ENCODE data around the gene ESPNL.
A peak's percentile ranks its signal among the peaks of the same experiment; 100 is the strongest.
"Not testable (repeated sequence)": the region's sequence is repeated elsewhere in the genome, so short reads cannot be mapped to it uniquely, and the experiment has no call there.

The ESPNL gene, protein sequence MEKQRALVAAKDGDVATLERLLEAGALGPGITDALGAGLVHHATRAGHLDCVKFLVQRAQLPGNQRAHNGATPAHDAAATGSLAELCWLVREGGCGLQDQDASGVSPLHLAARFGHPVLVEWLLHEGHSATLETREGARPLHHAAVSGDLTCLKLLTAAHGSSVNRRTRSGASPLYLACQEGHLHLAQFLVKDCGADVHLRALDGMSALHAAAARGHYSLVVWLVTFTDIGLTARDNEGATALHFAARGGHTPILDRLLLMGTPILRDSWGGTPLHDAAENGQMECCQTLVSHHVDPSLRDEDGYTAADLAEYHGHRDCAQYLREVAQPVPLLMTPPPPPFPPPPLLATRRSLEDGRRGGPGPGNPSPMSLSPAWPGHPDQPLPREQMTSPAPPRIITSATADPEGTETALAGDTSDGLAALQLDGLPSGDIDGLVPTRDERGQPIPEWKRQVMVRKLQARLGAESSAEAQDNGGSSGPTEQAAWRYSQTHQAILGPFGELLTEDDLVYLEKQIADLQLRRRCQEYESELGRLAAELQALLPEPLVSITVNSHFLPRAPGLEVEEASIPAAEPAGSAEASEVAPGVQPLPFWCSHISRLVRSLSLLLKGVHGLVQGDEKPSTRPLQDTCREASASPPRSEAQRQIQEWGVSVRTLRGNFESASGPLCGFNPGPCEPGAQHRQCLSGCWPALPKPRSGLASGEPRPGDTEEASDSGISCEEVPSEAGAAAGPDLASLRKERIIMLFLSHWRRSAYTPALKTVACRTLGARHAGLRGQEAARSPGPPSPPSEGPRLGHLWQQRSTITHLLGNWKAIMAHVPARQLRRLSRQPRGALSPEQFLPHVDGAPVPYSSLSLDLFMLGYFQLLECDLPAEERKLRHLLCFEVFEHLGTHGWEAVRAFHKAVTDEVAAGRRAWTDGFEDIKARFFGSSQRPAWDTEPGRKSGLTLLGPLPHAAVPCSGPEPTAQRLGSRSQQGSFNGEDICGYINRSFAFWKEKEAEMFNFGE

DNA sequence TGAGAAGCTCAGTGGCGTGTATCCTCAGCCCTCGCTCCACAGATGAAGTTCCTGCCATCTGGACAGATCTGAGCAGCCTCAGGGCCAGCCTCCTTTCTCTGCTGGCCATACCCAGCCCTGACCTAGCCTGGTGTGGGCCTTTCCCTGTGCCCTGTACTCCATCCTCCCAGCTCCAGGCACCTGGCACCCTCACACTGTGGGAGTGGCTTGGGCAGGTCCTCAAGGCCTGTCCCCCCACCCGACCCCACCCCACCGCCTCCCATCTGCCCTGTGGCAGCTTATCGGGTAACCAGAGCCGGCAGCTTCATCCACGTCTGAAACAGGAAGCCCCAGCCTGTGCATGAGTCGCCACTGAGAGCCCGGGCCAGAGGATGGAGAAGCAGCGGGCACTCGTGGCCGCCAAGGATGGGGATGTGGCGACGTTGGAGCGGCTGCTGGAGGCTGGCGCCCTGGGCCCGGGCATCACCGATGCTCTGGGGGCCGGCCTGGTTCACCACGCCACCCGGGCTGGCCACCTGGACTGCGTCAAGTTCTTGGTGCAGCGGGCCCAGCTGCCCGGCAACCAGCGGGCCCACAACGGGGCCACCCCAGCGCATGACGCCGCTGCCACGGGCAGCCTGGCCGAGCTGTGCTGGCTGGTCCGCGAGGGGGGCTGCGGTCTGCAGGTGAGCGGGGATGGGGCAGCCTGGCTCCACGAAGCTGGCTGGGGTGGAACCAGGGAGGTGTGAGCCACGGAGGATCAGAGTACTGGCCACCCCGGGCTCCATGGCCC lies at the start of gene ESPNL:
Gene ESPNL, plus strand, starts transcription at position 292 of the 772 bp plus-strand sequence. Its CDS starts 80 bp downstream, at position 372.
- peak; percentile 41 for DNase-seq

DNA sequence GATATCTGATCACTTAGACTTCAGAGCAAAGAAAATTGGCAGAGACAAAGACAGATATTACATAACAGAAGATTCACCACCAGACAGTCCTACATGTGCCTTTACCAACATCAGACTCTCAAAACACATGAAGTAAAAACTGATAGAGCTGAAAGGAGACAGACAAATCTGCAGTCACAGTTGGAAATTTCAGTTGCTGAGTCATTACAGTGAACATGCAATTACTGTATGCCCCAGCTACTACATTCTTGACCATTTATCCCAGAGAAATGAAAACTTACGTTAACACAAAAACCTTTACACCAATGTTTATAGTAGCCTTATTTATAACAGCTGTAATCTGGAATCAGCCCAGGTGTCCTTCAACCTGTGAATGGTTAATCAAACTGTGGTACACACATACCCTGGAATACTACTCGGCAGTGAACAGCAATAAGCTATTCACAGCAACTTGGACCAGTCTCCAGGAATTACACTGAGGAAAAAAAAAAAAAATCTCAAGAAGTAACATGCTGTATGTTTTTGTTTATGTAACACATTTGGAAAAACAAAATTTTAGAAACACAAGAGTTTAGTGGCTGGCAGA lies 46.9 kb upstream of the ESPNL start:
- no peak for DNase-seq

DNA sequence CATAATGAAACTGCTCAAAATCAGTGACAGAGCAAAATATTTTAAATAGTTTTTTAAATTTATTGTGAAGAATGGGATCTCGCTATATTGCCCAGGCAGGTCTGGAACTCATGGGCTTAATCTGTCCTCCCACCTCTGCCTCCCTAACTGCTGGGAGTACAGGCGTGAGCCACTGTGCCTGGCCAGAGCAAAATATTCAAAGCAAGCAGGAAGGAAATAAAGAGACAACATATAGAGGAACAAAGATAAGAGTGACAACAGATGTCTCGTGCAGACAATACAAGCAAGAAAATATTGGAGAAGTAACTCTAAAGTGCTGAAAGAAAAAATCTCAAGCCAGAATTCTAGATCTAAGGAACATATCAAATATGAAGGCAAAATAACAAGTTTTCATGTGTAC lies 44.3 kb upstream of the ESPNL start:
- DNase-seq, result no peak

DNA sequence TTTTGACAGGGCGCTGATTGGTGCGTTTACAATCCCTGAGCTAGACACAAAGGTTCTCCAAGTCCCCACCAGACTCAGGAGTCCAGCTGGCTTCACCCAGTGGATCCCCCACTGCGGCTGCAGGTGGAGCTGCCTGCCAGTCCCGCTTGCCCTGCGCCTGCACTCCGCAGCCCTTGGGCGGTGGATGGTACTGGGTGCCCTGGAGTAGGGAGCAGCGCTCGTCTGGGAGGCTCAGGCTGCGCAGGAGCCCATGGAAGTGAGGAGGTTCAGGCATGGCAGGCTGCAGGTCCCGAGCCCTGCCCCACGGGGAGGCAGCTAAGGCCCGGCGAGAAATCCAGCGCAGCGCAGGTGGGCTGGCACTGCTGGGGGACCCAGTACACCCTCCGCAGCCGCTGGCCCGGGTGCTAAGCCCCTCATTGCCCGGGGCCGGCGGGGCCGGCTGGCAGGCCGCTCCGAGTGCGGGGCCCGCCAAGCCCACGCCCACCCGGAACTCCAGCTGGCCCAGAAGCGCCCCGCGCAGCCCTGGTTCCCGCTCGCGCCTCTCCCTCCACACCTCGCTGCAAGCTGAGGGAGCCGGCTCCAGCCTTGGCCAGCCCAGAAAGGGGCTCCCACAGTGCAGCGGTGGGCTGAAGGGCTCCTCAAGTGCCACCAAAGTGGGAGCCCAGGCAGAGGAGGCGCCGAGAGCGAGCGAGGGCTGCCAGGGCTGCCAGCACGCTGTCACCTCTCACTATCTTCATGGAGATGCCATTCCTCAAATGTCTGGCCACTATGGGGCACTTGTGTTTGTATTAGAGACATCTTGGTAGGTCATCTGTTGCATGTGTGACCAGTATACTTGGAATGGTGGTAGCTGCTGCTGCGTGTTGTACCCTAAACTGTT lies 42.2 kb upstream of the ESPNL start:
- not testable (repeated sequence) for DNase-seq

DNA sequence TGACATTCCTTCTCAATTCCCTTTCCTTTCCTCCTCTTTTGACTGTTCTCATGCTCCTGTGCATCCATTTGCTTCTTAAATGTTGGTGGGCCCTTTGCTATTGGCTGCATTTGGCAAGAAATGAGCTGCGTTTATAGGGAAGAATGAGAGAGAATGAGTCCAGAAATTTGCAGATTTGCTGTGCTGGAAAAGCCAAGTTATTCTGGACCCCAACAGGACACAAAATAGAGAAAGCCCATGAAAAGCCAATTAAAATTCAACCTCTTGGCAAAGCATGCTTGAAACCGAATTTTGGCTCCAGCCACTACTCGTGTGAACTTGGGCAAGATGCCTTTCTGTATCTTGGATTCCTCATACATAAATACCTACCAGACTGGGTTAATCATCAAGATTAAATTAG lies 40.6 kb upstream of the ESPNL start:
- DNase-seq, result no peak

DNA sequence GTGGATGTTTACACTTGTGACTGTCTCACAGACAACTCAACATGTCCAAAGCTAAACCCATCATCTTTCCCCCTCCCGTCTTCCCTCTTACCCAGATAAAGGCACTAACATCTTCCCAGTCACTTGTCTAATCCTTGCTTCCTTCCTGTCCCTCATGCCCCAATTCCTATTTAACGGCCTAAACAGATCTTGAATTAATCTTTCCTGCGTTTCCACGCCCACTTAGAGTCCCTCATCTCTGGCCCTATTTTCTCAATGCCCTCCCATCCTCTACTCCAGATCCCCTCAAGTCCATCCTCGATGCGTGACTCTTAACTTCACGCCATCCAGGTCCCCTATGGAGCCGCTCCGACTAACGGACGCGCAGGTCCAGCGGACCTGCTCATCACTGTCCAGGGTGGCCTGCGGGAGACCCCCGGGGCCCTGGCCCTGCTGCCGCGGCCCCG lies 40.0 kb upstream of the ESPNL start:
- DNase-seq, result no peak

DNA sequence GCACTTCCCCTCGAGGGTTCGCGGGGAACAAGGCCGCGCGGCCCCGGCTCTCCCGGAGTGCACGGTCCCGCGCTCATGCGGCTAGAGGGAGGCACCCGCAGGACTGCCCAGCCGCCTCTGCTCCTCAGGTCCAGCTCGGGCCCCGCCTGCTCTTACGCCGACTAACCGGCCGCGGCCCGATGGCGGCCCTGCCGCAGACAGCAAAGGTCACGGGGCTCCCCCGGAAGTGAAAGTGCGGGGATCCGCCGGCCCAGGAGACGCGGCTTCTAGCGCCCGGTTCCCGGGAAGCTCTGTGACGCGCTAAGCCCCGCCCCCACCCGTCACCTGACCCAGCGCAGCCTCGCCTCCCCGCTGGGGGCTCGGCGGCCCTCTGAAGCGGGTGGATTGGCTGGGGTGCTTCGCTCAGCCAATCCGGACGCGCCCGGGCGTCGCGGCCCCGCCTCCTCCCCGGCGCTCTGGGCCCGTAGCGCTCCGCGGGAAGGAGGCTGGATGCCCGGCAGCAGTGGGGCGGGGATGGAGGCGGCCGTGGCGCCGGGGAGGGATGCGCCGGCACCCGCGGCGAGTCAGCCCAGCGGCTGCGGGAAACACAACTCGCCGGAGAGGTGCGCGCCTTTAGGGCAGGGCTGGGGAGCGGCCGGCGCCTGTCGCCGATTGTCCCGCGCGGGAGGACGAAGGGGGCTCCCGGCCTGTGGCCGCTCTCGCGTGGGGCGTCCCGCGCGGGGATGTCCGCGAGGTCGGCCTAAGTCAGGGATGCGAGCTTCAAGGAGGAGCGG lies 39.4 kb upstream of the ESPNL start, which contains the start of gene SCLY:
Gene SCLY, plus strand, starts transcription at position 460 of the 773 bp plus-strand sequence. Its CDS starts 54 bp downstream, at position 514.
- peak; percentile 56 for DNase-seq

DNA sequence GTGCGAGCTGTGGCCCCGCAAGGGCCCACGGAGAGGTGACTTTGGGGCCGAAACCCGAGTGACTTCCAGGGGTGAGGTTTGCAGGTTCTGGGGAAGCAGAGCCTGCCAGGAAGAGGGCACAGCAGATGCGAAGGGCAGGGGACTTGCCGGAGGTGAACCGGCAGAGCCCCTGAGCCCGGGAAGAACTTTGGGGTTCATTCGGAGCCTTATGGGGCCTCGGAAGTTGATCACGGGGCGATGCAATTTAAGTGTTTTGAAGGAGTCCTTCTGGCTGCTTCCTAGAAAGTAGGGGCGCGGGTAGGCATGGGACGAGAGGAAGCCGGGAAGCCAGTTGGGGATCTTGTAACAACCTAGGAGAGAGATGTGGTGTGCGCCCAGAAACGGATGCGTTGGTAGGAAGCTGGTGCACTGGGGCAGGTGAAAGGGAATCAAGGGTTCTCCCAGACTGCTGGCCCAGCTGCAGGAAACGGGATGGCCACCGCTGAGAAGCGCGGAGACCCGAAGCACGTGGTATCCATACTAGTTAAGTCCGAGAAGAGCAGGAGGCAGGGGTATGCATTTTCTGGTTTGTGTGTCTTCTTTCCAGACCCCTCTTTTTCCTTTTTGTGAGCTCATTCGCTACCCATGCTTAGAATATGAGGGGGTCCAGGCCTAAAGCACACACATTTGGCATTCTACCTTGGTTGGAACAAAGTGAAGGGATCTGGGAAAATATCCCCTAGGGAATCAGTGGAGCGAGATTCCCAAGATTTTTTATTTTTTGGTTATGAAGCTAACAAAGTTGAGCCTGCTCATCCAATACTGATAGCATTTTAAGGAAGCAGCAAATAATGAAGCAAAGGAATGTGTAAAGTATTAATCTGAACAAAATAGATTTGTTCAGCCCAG lies 38.6 kb upstream of the ESPNL start:
- DNase-seq, result no peak

DNA sequence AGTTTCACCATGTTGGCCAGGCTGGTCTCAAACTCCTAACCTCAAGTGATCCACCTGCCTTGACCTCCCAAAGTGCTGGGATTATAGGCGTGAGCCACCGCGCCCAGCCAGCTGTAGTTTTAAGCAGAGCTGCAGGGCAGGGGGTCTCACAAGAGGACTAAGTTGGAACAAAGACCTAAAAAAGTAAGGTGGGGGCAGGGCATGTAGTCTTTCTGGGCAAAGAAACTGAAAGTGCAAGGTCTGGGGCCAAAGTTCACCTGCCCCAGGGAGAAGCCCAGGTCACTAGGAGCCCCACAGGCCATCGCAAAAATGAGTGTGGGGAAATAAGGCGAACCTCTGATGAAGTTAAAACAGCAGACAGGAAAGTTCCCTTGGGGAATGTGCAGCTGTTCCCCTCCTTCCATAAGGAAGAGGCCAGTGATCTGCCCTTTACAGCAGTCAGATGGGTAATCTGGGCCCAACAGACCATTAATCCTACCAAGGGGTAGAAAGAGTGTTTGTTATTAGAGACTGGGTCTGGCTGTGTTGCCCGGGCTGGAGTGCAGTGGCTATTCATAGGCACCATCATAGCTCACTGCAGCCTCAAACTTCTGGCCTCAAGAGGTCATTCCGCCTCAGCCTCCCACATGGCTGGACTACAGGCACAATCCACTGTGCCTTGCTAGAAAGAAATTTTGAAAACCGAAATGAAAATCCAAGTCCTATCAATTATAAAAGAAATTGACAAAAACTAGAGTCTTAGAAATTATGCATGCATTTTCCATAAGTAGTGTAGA lies 36.5 kb upstream of the ESPNL start:
- no peak for DNase-seq

DNA sequence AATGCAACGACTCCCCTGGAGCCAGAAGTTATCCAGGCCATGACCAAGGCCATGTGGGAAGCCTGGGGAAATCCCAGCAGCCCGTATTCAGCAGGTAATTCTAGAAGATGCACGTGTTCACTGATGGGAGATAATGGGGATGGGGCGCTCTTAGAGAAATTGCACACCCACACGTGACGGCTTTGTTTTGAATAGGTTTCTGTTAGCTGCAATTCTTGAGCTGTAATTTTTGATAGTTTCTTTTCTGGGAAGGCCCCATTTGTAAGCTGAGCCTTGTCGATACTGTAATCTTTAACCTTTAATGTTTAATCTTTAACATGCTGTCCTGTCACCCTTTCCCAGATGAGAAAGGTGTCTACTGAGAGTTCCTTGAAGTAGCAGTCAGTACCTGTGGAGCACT lies 35.8 kb upstream of the ESPNL start:
- DNase-seq, result no peak

DNA sequence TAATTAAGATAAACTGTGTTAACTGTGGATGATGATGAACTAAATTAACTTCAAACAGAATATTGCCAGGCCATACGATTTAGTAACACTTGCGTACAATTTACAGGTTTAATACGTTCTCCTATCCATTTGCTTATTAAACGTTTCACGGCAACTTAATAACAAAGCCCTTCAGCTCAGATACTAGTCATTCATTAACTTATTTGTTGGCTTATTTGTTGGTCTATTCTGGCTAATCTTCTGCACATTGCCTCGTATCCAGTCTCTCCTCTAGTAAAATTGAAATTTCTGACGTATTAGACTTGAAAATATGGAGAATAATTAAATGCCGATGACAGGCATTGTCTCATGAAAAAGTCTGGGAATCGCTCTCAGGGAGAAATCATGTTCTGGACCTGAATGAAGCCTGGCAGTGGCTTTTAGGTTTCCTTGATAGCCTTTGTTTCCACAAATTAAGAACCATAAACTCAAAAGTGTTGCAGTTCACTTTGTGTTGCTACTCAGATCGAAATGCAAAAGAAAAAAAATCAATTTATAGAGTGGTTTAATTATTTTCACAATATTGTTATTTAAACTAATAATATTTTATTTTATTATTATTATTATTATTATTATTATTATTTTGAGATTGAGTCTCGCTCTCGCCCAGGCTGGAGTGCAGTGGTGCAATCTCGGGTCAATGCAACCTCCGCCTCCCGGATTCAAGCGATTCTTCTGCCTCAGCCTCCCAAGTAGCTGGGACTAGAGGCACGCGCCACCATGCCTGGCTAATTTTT lies 34.9 kb upstream of the ESPNL start:
- no peak for DNase-seq

DNA sequence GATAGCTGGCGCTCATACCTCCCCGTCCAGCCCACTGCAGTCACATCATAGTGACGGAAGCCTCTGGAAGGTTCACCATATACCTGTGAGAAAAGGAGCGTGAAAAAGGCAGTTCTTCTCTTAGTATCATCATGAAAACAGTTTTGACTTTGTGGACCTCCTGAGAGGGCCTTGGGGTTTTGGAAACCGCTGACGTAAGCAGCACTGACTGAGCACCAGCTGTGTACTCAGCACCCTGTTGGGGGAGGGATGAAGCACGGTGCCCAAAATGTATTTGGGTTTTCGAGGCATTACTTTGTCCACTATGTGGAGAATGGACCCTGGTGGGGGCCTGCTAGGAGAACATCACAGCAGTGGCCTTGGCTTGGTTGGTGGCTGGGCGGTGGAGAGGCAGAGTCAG lies 33.9 kb upstream of the ESPNL start:
- DNase-seq, result no peak

DNA sequence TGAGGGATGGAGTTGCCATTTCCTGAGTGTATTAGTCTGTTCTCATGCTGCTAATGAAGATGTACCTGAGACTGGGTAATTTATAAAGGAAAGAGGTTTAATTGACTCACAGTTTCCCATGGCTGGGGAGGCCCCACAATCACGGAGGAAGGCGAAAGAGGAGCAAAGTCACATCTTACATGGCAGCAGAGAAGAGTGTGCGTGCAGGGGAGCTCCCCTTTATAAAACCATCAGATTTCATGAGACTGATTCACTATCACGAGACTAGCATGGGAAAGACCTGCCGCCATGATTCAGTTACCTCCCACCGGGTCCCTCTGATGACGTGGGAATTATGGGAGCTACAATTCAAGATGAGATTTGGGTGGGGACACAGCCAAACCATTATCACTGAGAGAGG lies 33.4 kb upstream of the ESPNL start:
- DNase-seq, result not testable (repeated sequence)

DNA sequence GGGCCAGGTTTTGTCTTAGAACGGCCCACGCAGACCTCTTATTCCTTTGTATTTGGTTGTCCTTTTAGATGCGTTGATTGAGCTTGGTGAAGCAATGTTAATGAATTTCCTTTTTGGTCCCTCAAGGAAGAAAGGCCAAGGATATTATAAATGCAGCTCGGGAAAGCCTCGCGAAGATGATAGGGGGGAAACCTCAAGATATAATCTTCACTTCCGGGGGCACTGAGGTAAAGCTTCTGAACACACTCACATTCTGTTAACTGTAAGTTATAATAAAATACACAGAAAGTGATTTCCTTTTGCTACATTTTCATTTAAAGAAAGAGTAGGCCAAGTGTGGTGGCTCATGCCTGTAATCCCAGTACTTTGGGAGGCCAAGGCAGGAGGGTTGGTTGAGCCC lies 32.2 kb upstream of the ESPNL start:
- DNase-seq, result no peak

DNA sequence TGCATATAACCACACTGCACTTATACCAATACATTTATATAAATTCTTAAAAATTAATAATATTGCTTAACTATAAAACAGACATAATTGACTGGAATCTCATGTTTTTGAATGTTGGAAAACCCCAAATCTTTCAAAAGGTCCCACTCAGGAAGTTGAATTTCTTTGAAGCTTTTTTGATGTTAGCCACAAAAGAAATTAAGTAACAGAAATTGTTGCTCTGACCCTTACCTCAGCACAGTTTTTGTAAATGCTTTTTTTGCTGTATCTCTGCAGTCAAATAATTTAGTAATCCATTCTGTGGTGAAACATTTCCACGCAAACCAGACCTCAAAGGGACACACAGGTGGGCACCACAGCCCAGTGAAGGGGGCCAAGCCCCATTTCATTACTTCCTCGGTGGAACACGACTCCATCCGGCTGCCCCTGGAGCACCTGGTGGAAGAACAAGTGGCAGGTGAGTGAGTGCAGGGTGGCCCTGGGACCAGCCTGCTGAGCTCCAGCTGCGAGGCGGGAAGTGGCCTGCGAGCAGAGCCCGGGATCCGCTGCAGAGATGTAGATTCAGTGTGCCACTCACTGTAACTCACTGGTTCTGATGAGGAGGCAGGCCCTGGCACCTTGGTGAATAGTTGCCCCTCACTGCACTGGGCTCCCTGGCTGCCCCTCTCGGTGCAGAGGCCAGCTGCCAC lies 31.0 kb upstream of the ESPNL start:
- no peak for DNase-seq

DNA sequence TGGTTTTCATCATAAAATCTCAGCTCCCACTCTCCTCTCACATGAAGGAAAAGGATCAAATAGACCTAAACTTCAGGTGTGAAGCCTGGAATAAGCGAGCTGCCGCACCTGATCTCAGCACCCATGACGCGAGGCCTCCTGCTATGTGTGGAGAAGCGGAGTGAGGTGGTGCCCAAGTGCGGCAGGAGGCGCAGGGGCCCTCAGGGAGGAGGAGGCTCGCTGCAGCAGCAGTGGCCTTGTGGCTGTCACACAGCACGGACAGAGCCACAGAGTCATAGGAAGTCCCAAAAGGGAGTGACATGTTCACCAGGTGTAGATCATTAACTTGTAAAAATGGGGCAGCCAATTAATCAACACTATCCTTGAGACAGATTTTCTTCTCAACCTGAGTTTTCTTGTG lies 30.3 kb upstream of the ESPNL start:
- no peak for DNase-seq

DNA sequence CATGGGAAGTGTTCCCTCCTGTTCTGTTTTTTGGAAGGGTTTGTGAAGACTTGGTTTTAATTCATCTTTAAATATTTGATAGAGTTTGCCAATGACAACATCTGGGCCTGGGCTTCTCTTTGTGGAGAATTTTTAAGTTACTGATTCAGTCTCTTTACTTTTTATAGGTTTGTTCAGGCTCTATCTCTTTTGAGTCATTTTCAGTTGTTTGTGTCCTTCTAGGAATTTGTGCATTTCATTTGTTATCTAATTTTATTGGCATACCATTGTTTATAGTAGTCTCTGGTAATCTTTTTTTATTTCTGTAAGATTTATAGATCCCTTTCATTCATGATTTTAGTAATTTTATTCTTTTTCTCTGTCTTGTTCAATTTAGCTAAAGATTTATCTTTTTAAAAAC lies 24.7 kb upstream of the ESPNL start:
- DNase-seq, result no peak

Data from NCI-H524 treated with DMSO at 0.1 percent for 48 hours (cell line).